Gastrocnemius medialis (tissue), 4 donors: ENCODE data around the gene EYS. TPM values are rescaled to one million over a fixed set of nuclear protein-coding genes. Genes with fewer than 3 reads are reported as not detected.

Experiments
- ATAC-seq, 2 donors: fragments of 150-250 bp; one replicate each; pipeline ENCODE4 v1.9.1; 2016
- DNase-seq, 2 donors: peaks; one replicate each; pipeline ENCODE4 v3.0.0-alpha.2; 2019
- H3K27ac ChIP-seq, 4 donors: fragments of 200-600 bp; sonication (generic); 1 replicate in 1 of 4; 2 replicates in 3 of 4; pipeline ENCODE4 v1.5.1; 2016 to 2018; ENCODE audit warnings: mild to moderate bottlenecking in 2 of 4, moderate library complexity in 1 of 4
- H3K27me3 ChIP-seq, 3 donors: fragments of 200-600 bp; sonication (generic) in 2 of 3; 1 replicate in 1 of 3; 2 replicates in 2 of 3; pipeline versions ENCODE4 v1.5.1 to v1.6.0; 2016 to 2019; ENCODE audit warnings: mild to moderate bottlenecking in 1 of 3, moderate library complexity in 1 of 3
- H3K36me3 ChIP-seq, 2 donors: fragments of 200-600 bp; sonication (generic) in 1 of 2; one replicate each; pipeline ENCODE4 v1.5.1; 2017 to 2018
- H3K4me1 ChIP-seq, 2 donors: fragments of 200-600 bp; sonication (generic) in 1 of 2; one replicate each; pipeline ENCODE4 v1.5.1; 2016 to 2017; ENCODE audit warnings: mild to moderate bottlenecking in 2 of 2
- H3K4me3 ChIP-seq, 4 donors: fragments of 200-600 bp; sonication (generic) in 3 of 4; 1 replicate in 1 of 4; 2 replicates in 3 of 4; pipeline ENCODE4 v1.5.1; 2016 to 2019; ENCODE audit warnings: mild to moderate bottlenecking in 2 of 4
- H3K9me3 ChIP-seq, 3 donors: fragments of 200-600 bp; sonication (generic) in 2 of 3; 1 replicate in 1 of 3; 2 replicates in 2 of 3; pipeline ENCODE4 v1.5.1; 2016 to 2019
- POLR2A ChIP-seq, 2 donors: fragments of 450-650 bp; IDR thresholded peaks; one replicate each; pipeline ENCODE4 v1.6.1; 2017; ENCODE audit warnings: antibody characterized with exemption in 2 of 2, mild to moderate bottlenecking in 2 of 2, moderate library complexity in 2 of 2
- in situ Hi-C, 4 donors: fragments of 200-750 bp; cut with MboI; loops; one replicate each; pipeline versions ENCODE4 v1.15.0 to v1.8.0; 2017; ENCODE audit warnings: low sequenced_read_pairs in 4 of 4
- intact Hi-C: fragments of 100-400 bp; cut with DNase I; formaldehyde crosslinking; loops from one replicate; pipeline ENCODE4 v1.15.1; 2023; ENCODE audit warnings: low total_unique reads
- total RNA-seq, 4 donors: library from RNA; depleted of rRNA; stranded (reverse); fragments of >200 nt; gene quantifications; one replicate each; pipeline versions ENCODE4 v1.1.0 to v1.2.3, GENCODE V29; 2016
- TF ChIP-seq, protein P1 (sequence below), 5 experiments: fragments of 450-650 bp in 3 of 5; fragments of 200-600 bp in 2 of 5; sonication (generic) in 2 of 5; IDR thresholded peaks in 4 of 5; conservative IDR thresholded peaks in 1 of 5; 1 replicate in 4 of 5; 2 replicates in 1 of 5; pipeline ENCODE4 v1.5.1; 2016 to 2019; ENCODE audit warnings: antibody characterized with exemption in 5 of 5, mild to moderate bottlenecking in 3 of 5, moderate library complexity in 3 of 5

The EYS gene
- total RNA-seq, 4 donors from 2014 or later = 0.20 TPM; not detected in 3

- TF ChIP-seq, protein P1, sequence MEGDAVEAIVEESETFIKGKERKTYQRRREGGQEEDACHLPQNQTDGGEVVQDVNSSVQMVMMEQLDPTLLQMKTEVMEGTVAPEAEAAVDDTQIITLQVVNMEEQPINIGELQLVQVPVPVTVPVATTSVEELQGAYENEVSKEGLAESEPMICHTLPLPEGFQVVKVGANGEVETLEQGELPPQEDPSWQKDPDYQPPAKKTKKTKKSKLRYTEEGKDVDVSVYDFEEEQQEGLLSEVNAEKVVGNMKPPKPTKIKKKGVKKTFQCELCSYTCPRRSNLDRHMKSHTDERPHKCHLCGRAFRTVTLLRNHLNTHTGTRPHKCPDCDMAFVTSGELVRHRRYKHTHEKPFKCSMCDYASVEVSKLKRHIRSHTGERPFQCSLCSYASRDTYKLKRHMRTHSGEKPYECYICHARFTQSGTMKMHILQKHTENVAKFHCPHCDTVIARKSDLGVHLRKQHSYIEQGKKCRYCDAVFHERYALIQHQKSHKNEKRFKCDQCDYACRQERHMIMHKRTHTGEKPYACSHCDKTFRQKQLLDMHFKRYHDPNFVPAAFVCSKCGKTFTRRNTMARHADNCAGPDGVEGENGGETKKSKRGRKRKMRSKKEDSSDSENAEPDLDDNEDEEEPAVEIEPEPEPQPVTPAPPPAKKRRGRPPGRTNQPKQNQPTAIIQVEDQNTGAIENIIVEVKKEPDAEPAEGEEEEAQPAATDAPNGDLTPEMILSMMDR (IDR thresholded peaks at IDR 0.05 in 4 of 5, conservative IDR thresholded peaks at IDR 0.05 in 1 of 5) = no peak
- no peak for TF ChIP-seq POLR2A (IDR thresholded peaks at IDR 0.05)
- H3K36me3 ChIP-seq = no peaks in the 10 kb centered on the region
- H3K4me1 ChIP-seq = no peaks in the 10 kb centered on the region
- in situ Hi-C loops = no loop called here
- no peak overlapping the region for H3K4me3 ChIP-seq
- no peak for ATAC-seq
- H3K27me3 ChIP-seq = no peaks in the 10 kb centered on the region
- intact Hi-C loops = no loop called here
- no peaks in the 10 kb centered on the region for H3K9me3 ChIP-seq
- DNase-seq = no peak
- H3K27ac ChIP-seq = no peak overlapping the region
Measured at GRCh38 chr6:64258752-64259151, 1448.3 kb downstream of the EYS start.

GRCh38 chr6:64258302-64258701, 1448.7 kb downstream of the EYS start:
- TF ChIP-seq, protein P1 (IDR thresholded peaks at IDR 0.05 in 4 of 5, conservative IDR thresholded peaks at IDR 0.05 in 1 of 5) = no peak
- TF ChIP-seq POLR2A (IDR thresholded peaks at IDR 0.05) = no peak
- Histone ChIP-seq H3K27ac (no peak overlapping the region), H3K4me3 (no peak overlapping the region), H3K27me3 (no peaks in the 10 kb centered on the region), H3K36me3 (no peaks in the 10 kb centered on the region), H3K9me3 (no peaks in the 10 kb centered on the region), H3K4me1 (no peaks in the 10 kb centered on the region)
- DNase-seq (no peak), ATAC-seq (no peak)
- in situ Hi-C loops (no loop called here), intact Hi-C loops (no loop called here)

DNA sequence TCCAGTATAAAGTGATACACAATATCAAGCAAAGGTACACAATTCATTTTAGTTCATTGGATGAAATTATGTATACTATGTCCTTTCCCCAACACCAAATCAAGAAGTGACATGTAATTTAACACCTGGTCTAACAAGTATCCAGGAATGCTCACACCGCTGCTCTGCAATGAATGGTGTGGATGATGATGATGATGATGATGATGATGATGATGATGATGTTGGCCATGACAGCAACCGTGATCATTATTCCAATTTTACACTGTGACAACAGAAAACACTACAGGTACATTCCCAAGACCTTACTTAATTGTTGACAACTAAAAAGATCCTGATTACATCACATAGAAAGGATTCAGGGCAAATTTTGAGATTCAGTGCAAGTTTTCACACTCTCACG, 1449.4 kb downstream of the EYS start:
- Histone ChIP-seq H3K9me3 (no peaks in the 10 kb centered on the region), H3K4me3 (no peak overlapping the region), H3K36me3 (no peaks in the 10 kb centered on the region), H3K4me1 (no peaks in the 10 kb centered on the region), H3K27ac (no peak overlapping the region), H3K27me3 (no peaks in the 10 kb centered on the region)
- DNase-seq (no peak), ATAC-seq (no peak)
- in situ Hi-C loops (no loop called here), intact Hi-C loops (no loop called here)
- TF ChIP-seq, protein P1 (IDR thresholded peaks at IDR 0.05 in 4 of 5, conservative IDR thresholded peaks at IDR 0.05 in 1 of 5) = no peak
- no peak for TF ChIP-seq POLR2A (IDR thresholded peaks at IDR 0.05)

DNA sequence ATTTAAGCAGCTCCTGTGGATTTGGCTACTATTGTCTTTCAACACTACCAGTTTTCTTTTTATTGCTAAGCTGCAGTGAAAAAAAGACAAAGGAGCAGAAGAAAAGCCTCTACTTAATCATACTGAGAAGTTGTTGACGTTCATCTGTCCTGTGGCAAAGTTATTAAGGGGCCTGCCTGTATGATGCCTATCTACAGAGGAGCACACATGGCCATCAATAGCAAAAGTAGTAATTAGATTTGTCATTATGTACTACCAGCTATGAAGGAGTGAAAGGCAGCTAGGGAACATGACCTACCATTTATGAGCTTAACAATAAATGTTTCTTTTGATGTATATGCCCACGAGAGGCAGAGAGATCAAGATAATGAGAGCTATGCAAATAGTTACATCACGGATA, 1450.5 kb downstream of the EYS start:
- H3K4me1 ChIP-seq = no peaks in the 10 kb centered on the region
- no peaks in the 10 kb centered on the region for H3K27me3 ChIP-seq
- H3K9me3 ChIP-seq = no peaks in the 10 kb centered on the region
- TF ChIP-seq POLR2A (IDR thresholded peaks at IDR 0.05) = no peak
- TF ChIP-seq, protein P1 (IDR thresholded peaks at IDR 0.05 in 4 of 5, conservative IDR thresholded peaks at IDR 0.05 in 1 of 5) = no peak
- intact Hi-C loops = no loop called here
- no peak overlapping the region for H3K27ac ChIP-seq
- in situ Hi-C loops = no loop called here
- ATAC-seq (no peak), DNase-seq (no peak)
- H3K36me3 ChIP-seq = no peaks in the 10 kb centered on the region
- no peak overlapping the region for H3K4me3 ChIP-seq

DNA sequence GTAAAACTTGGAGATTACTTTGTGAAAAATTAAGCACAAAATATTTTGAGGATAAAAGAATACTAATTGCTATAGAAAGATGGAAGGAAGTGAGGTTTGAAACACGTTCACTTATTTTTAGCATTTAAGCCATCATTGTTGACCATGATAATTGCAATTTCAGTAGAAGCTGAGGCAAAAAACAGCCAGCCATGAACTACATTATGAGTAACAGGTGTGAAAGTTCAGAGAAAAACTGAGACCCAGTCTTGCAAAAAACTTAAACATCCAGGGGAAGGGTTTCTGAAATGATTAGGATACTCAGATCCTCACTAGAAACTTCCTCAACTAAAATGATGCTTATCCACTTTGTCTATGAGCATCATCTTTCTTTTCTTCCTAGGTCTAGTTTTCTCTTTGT, 1452.0 kb downstream of the EYS start:
- H3K4me3 ChIP-seq = no peak overlapping the region
- TF ChIP-seq, protein P1 (IDR thresholded peaks at IDR 0.05 in 4 of 5, conservative IDR thresholded peaks at IDR 0.05 in 1 of 5) = no peak
- TF ChIP-seq POLR2A (IDR thresholded peaks at IDR 0.05) = no peak
- no peaks in the 10 kb centered on the region for H3K27me3 ChIP-seq
- H3K4me1 ChIP-seq = no peaks in the 10 kb centered on the region
- H3K27ac ChIP-seq = no peak overlapping the region
- no peaks in the 10 kb centered on the region for H3K36me3 ChIP-seq
- DNase-seq (no peak), ATAC-seq (no peak)
- no peaks in the 10 kb centered on the region for H3K9me3 ChIP-seq
- intact Hi-C loops = no loop called here
- in situ Hi-C loops = no loop called here
